HG03135 (cell line): ENCODE data around the gene HAS3.
"Not testable (repeated sequence)": the region's sequence is repeated elsewhere in the genome, so short reads cannot be mapped to it uniquely, and the experiment has no call there.

Source experiments
- ATAC-seq: cut with Tn5 transposase; IDR thresholded peaks from one replicate; pipeline ENCODE4 v1.9.1; 2021; ENCODE audit warnings: mild to moderate bottlenecking, moderate library complexity; ENCODE audit not compliant: unreplicated experiment

HAS3 gene, protein sequence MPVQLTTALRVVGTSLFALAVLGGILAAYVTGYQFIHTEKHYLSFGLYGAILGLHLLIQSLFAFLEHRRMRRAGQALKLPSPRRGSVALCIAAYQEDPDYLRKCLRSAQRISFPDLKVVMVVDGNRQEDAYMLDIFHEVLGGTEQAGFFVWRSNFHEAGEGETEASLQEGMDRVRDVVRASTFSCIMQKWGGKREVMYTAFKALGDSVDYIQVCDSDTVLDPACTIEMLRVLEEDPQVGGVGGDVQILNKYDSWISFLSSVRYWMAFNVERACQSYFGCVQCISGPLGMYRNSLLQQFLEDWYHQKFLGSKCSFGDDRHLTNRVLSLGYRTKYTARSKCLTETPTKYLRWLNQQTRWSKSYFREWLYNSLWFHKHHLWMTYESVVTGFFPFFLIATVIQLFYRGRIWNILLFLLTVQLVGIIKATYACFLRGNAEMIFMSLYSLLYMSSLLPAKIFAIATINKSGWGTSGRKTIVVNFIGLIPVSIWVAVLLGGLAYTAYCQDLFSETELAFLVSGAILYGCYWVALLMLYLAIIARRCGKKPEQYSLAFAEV

DNA sequence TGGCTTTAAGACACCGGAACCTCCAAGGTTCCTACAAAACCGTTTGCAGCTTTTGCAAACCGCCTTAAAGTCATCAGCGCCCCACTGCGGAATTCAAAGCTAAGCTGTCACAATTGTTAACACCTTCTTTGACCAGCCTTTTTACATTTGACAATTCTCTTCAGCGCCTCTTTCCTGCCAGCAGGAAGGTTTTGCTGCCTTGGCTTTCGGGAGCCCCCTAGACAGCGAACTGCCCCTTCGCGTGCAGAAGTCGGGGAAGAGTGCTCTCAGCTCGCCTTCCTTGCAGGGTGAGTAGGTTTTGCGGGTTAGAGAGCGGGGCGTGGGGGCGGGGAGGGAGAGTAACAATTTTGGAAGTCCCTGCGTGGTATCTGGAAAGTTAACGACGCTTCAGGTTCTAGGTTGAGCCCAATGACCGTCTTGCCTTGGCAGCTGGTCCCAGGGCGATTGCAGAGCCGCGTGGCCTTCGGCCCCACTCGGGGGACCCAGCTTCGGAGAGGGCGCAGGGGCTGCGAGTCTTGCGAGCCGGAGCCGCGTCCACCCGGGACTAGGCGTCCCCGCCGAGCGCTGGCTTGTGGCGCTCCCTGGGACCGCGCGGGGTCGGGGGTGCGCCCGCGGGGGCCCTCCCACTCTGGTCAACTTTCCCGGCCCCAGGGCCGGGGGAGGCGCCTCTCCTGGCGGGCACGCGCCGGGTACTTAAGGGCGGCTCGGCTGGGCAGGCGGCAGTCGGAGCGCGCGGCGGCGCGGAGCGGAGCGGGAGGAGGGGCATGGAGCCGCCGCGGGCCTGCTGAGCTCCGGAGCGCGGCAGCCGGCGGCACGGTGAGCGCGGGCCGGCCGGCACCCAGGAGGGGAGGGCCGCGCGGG, at the start of gene HAS3:
HAS3 (plus strand) TSS at position 153 of the 861 bp plus-strand sequence. CDS start 3,743 bp downstream, outside the sequence.
- ATAC-seq: no peak

- no peak for ATAC-seq
Observed at GRCh38 chr16:69055980-69056379, 49.5 kb upstream of the HAS3 start.

DNA sequence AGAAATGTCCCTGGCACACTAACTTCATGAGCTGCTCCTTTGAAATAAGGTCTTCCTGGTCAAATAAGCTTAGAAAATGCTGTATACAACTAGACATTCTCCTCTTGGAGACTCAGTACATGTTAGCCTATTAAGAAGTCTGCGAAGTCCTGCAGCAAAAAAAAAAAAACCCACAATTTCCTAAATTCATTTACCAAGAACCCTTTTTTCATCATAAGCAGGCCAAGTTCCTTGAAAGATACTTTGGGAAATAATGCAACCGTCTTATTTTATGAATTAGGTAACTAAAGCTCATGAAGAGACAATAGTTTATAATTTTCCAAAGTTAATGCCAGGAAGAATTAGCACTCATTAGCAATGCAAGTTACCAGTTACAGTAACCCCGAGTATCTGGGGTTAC, 49.0 kb upstream of the HAS3 start:
- ATAC-seq: no peak

DNA sequence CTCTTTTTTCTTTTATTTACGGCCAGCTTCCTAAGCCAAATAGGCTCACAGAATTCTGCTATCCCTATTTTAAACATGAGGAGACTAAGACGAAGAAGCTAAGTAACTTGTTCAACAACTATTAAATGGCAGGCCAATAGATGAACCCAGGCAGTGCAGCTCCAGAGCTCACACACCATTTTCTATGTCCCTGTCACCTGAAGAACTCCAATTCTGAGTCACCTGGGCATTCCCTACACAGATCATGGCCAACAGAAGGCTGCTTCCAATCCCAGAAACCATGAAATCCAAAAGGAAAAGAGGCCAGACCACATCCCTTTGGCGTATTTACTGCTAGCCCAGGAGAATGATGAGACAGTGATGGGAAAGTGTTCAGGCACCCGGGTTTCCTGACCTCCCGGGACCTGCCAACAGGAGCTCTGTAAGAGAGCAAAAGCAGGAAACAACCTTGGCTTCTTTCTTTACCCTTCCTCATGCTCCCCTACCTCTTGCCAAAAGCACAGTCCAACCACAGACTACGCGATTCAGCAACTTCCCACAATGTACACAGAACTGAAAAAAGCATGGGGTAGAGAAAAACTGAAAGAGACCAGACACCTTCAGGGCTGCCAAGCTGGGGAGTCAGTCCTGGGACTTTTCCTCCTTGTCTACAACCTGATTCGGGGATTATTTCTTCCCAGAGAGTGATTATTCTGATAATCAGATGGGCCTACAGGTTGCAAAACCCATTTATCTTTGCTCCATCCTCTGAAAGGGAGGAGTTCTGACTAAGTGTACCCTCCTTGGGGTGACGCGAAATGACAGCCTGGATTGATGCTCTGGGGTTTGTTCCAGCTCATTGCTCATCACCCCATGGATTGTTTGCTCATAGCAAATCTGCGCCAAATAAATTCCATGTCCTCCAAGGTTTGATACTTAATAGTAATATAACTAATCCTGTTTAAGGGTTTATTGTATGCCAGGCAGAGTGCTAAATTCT, 47.8 kb upstream of the HAS3 start:
- no peak for ATAC-seq

GRCh38 chr16:69063491-69063890, 42.0 kb upstream of the HAS3 start:
- not testable (repeated sequence) for ATAC-seq

DNA sequence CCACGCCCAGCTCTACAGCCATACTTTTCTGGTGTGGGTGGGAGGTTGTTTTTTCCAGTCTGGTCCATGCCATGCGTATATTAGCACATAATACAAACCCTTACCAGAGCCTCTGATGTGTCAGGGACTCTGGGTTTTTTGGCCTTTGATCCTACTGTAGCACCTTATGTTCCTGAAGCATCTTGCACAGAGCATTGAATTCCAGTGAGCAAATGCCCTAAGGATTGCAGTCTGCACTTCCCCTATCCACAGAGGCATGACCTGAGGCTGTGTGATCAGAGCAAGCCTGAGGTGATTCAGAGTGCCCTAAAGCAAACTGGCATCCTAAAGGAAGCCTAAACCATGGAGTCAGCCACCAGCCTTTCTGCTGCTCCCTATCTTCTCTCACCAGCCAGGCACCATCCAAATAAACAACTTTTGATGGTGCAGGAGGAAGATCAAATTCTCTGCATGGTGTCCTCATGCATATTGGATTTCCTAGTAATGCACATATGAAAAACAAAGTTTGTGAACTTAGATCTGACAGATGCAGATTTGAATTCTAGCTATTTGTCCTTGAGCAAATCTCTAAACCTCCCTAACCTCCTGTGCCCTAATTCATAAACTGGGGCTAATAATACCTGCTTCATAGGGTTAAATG, 41.2 kb upstream of the HAS3 start:
- ATAC-seq: no peak

DNA sequence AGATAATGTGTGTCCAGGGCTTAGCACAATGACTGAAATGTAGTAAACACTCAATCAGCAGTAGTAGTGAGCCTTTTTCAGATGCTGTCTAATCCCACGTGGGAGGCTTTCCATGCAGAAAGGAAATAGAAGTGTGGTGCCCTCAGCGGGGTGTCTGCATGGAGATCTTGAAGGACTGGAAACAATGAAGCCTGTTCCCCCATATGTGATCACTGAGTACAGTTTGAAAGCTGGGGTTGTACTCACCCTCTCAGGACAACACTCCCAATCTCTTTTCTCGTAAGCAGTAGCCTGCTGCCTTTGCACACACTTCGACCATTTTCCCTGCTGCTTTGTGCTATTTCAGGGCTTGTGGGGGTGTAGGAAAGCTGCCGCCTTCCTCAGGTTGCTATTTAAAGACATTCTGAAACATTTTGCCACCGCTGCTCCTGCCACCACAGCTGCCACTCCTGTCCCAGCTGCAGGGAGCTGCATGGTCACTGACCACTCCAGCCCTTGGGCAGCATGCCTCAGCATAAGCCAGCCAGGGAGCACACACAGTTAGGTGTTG, 40.6 kb upstream of the HAS3 start:
- no peak for ATAC-seq

GRCh38 chr16:69069504-69069903, 35.9 kb upstream of the HAS3 start:
- no peak for ATAC-seq

DNA sequence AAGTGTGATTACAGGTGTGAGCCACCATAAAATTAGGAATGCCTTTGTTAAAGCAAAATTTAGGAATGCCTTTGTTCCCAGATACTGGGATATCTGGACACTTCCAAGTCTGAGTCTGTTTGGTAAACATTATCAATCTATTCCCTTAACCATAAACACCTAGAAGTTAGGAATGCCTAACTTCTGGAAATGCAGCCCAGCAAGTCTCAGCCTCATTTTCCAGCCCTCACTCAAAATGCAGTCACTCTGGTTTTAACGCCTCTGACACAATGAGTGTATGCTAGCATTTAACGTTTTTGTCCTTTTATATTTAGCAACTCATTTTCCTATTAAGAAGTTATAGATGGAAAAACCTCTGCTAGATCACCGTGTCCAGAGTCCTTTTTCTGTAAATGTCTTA, 34.4 kb upstream of the HAS3 start:
- ATAC-seq: no peak

DNA sequence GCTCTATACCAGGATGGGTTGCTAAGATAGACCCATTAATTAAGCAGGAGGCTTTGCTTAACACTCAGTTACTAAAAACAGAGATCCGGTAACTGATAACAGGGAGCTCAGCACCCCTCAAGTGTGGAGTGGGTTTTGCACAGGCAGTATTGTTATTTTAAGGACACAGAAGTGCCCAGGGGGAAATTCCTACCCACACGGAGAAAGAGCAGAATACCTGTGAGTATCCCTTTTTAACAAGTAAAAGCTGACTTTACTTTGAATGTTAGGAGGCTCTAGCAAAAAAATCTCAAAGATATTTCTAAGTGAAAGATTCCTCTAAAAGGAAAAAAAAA, 32.8 kb upstream of the HAS3 start:
- no peak for ATAC-seq

DNA sequence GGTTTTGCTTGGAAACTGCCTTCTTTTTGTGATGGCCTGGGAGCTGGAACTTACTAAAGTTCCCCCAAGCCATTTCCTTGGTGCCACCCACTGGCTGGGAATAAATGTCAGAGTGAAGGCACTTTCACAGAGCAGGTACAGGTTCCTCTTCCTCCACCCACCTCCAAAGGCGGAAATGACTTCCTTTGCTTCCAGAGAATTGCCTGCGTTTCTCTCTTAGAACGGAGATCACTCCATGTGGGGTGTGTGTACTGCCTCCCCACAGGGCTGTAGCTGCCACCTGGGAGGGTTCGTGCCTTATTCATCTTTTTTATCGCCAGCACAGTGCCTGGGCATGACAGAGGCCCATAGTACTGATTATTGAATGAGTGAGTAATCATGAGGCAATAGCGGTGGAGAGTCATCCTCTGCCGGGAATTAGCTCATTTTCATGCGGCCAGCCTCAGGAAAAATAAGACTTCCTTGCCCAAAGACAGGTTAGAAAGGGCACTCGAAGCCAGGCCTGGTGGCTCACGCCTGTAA, 32.2 kb upstream of the HAS3 start:
- ATAC-seq: no peak

GRCh38 chr16:69077251-69077650, 28.2 kb upstream of the HAS3 start:
- no peak for ATAC-seq

DNA sequence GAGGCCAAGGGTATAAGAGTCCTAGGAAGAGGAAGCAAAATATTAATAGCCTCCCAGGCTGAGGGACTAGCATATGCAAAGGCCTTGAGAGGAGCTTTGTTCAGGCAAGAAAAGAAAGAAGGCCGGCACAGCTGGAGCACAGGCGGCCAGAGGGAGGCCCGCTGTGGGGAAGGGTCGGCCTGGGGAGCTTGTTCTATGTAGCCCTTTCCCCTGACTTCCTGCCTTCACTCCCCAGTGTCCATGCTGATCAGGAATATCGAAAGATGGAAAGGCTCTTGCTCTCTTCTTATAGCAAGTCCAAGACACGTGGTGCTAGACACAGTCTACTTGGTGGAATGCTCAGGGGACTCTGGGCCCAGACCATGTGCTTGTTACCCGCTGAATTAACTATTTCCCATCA, 27.4 kb upstream of the HAS3 start:
- no peak for ATAC-seq

GRCh38 chr16:69079697-69080096, 25.8 kb upstream of the HAS3 start:
- ATAC-seq: no peak

- no peak for ATAC-seq
Observed at GRCh38 chr16:69083306-69083941, 22.0 kb upstream of the HAS3 start.

DNA sequence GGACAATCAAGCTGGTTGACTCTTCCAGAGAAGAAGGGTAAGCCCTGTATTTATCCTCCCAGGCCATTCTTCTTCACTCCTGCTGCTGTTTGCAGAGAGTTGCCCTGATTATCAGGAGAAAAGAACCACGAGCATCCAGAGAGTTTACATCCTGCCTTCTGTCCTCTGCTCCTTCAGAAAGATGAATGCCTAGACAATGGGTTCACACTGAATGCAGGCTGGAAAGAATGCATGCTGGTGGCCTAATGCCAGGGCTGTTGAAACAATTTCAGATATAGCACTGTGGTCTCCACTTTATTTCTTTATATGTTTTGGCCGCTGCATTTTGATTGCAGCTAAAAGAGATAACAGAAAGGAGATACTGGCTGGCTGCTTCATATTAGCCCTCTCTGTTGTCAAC, 21.2 kb upstream of the HAS3 start:
- no peak for ATAC-seq

DNA sequence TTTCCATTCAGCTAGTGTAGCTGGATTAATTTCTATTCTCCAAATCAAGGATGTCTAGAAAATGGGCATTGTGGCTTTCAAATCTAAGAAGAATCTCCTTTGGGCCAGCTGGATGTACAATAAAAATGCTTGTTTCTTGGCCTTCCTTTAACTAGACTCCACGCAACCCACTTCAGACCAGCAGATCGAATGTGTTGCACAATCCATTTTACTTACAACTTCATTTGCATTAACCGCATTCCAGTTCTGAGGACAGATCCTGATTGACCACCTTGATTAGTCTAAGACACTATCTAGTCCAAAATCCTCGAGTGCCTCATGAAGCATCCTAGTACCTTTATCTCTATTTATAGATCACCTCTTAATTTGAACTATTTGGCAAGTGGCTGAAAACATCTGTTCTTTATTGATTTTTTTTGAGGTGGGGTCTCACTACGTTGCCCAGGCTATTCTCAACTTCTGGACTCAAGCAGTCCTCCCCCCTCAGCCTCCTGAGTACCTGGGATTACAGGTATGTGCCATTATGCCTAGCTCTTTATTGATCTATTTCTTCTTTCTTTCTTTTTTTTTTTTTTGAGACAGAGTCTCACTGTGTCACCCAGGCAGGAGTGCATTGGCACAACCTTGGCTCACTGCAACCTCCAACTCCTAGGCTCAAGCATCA, 20.3 kb upstream of the HAS3 start:
- ATAC-seq: no peak

- no peak for ATAC-seq
Observed at GRCh38 chr16:69087161-69087581, 18.3 kb upstream of the HAS3 start.

- ATAC-seq: no peak
Observed at GRCh38 chr16:69088684-69089083, 16.8 kb upstream of the HAS3 start.
